HG02623 (cell line): Measurements from ENCODE around the gene LRCH4.
"Not testable (repeated sequence)": the region's sequence is repeated elsewhere in the genome, so short reads cannot be mapped to it uniquely, and the experiment has no call there.

ENCODE experiments used
- ATAC-seq: cut with Tn5 transposase; IDR thresholded peaks from one replicate; pipeline ENCODE4 v1.9.1; 2021; ENCODE audit warnings: moderate library complexity; ENCODE audit not compliant: unreplicated experiment

Gene LRCH4

GRCh38 chr7:100546129-100546925, 39.6 kb downstream of the LRCH4 start:
- ATAC-seq: no peak

- ATAC-seq: no peak
Measured at GRCh38 chr7:100545360-100546128, 40.4 kb downstream of the LRCH4 start.

GRCh38 chr7:100544967-100545359, 41.0 kb downstream of the LRCH4 start:
- ATAC-seq: no peak

- ATAC-seq: no peak
Measured at GRCh38 chr7:100544386-100544785, 41.5 kb downstream of the LRCH4 start.

- no peak for ATAC-seq
Measured at GRCh38 chr7:100543586-100543985, 42.3 kb downstream of the LRCH4 start.

- ATAC-seq: not testable (repeated sequence)
Measured at GRCh38 chr7:100541309-100541708, 44.6 kb downstream of the LRCH4 start.

GRCh38 chr7:100540073-100540723, 45.7 kb downstream of the LRCH4 start:
- no peak for ATAC-seq

- ATAC-seq: no peak
Measured at GRCh38 chr7:100539436-100540006, 46.4 kb downstream of the LRCH4 start.

GRCh38 chr7:100538654-100539435, 47.1 kb downstream of the LRCH4 start, which contains the start of gene AGFG2:
TSS of gene AGFG2 (plus strand) at chr7:100539203. CDS start at chr7:100539347, 144 bp downstream.
- ATAC-seq: peak; percentile 91

- no peak for ATAC-seq
Measured at GRCh38 chr7:100538348-100538653, 47.6 kb downstream of the LRCH4 start.

GRCh38 chr7:100536695-100537094, 49.2 kb downstream of the LRCH4 start:
- not testable (repeated sequence) for ATAC-seq

- ATAC-seq: not testable (repeated sequence)
Measured at GRCh38 chr7:100535982-100536381, 49.9 kb downstream of the LRCH4 start.

GRCh38 chr7:100532165-100533022, 53.5 kb downstream of the LRCH4 start:
- no peak for ATAC-seq

- not testable (repeated sequence) for ATAC-seq
Measured at GRCh38 chr7:100528108-100528866, 57.6 kb downstream of the LRCH4 start.
